Measurements from ENCODE around the gene NPLOC4. TPM values are rescaled to one million over a fixed set of nuclear protein-coding genes. Genes with fewer than 3 reads are reported as not detected.
"Not testable (repeated sequence)": the region's sequence is repeated elsewhere in the genome, so short reads cannot be mapped to it uniquely, and the experiment has no call there.

NPLOC4 gene
- polyA plus RNA-seq, 4 donors, result 33.0 to 45.0 (median 34.1) TPM

- no peak overlapping the region for H3K4me3 ChIP-seq (ENCODE audit: low read depth in 1 of 3, low read length in 3 of 3)
- H3K9me3 ChIP-seq (ENCODE audit: control insufficient read depth in 2 of 2, insufficient read depth in 1 of 2, low read depth in 1 of 2, low read length in 1 of 2), result peaks cover 0 to 1% of the 10 kb centered on the region in 2 donors
- FAIRE-seq, result no peak
- 82 to 86% (median 84%) methylated on average over 17 of the region's 17 CpGs for WGBS, 3 donors
- H3K27ac ChIP-seq (ENCODE audit: low read depth in 1 of 3, low read length in 2 of 3), result no peak overlapping the region
- peaks cover 0 to 43% (median under 1%) of the 10 kb centered on the region in 3 donors for H3K36me3 ChIP-seq (ENCODE audit: control insufficient read depth in 3 of 3, insufficient read depth in 2 of 3, low read depth in 1 of 3, low read length in 3 of 3)
- peaks cover 0 to 13% (median 4%) of the 10 kb centered on the region in 3 donors for H3K4me1 ChIP-seq (ENCODE audit: control insufficient read depth in 3 of 3, insufficient read depth in 2 of 3, low read depth in 1 of 3, low read length in 2 of 3)
- DNase-seq, result no peak
- no peaks in the 10 kb centered on the region for H3K27me3 ChIP-seq (ENCODE audit: control insufficient read depth in 3 of 3, insufficient read depth in 3 of 3, low read length in 3 of 3)
These were observed 44.8 kb upstream of the NPLOC4 start for GRCh38 chr17:81681672-81682071.

- no peak overlapping the region for H3K4me3 ChIP-seq (ENCODE audit: low read depth in 1 of 3, low read length in 3 of 3)
- no peak for DNase-seq
- WGBS, 3 donors, result 46 to 84% (median 74%) methylated on average over 11 of the region's 11 CpGs
These were observed 43.2 kb upstream of the NPLOC4 start for GRCh38 chr17:81680150-81680549.

GRCh38 chr17:81676906-81677305 lies 40.0 kb upstream of the NPLOC4 start:
- Histone ChIP-seq H3K4me3 (ENCODE audit: low read depth in 1 of 3, low read length in 3 of 3) (no peak overlapping the region), H3K27me3 (ENCODE audit: control insufficient read depth in 3 of 3, insufficient read depth in 3 of 3, low read length in 3 of 3) (no peaks in the 10 kb centered on the region), H3K36me3 (ENCODE audit: control insufficient read depth in 3 of 3, insufficient read depth in 2 of 3, low read depth in 1 of 3, low read length in 3 of 3) (peaks cover 0 to 53% (median 8%) of the 10 kb centered on the region in 3 donors), H3K4me1 (ENCODE audit: control insufficient read depth in 3 of 3, insufficient read depth in 2 of 3, low read depth in 1 of 3, low read length in 2 of 3) (no peaks in the 10 kb centered on the region), H3K9me3 (ENCODE audit: control insufficient read depth in 2 of 2, insufficient read depth in 1 of 2, low read depth in 1 of 2, low read length in 1 of 2) (peaks cover 0 to 5% of the 10 kb centered on the region in 2 donors), H3K27ac (ENCODE audit: low read depth in 1 of 3, low read length in 2 of 3) (no peak overlapping the region)
- WGBS, 3 donors, result 88 to 95% (median 94%) methylated on average over 17 of the region's 17 CpGs
- DNase-seq (no peak), FAIRE-seq (no peak)

More at GRCh38 chr17:81680150-81680549, 43.2 kb upstream of the NPLOC4 start:
- Histone ChIP-seq H3K9me3 (ENCODE audit: control insufficient read depth in 2 of 2, insufficient read depth in 1 of 2, low read depth in 1 of 2, low read length in 1 of 2) (peaks cover 0 to 5% of the 10 kb centered on the region in 2 donors), H3K36me3 (ENCODE audit: control insufficient read depth in 3 of 3, insufficient read depth in 2 of 3, low read depth in 1 of 3, low read length in 3 of 3) (peaks cover 0 to 32% (median 0%) of the 10 kb centered on the region in 3 donors), H3K27me3 (ENCODE audit: control insufficient read depth in 3 of 3, insufficient read depth in 3 of 3, low read length in 3 of 3) (no peaks in the 10 kb centered on the region), H3K4me1 (ENCODE audit: control insufficient read depth in 3 of 3, insufficient read depth in 2 of 3, low read depth in 1 of 3, low read length in 2 of 3) (peaks cover 0 to 8% (median 4%) of the 10 kb centered on the region in 3 donors), H3K27ac (ENCODE audit: low read depth in 1 of 3, low read length in 2 of 3) (no peak overlapping the region)
- no peak for FAIRE-seq

- peaks cover 6 to 54% (median 10%) of the 10 kb centered on the region in 3 donors for H3K36me3 ChIP-seq (ENCODE audit: control insufficient read depth in 3 of 3, insufficient read depth in 2 of 3, low read depth in 1 of 3, low read length in 3 of 3)
- not testable (repeated sequence) for H3K27me3 ChIP-seq (ENCODE audit: control insufficient read depth in 3 of 3, insufficient read depth in 3 of 3, low read length in 3 of 3); DNase-seq; FAIRE-seq; H3K9me3 ChIP-seq (ENCODE audit: control insufficient read depth in 2 of 2, insufficient read depth in 1 of 2, low read depth in 1 of 2, low read length in 1 of 2); H3K4me1 ChIP-seq (ENCODE audit: control insufficient read depth in 3 of 3, insufficient read depth in 2 of 3, low read depth in 1 of 3, low read length in 2 of 3); H3K4me3 ChIP-seq (ENCODE audit: low read depth in 1 of 3, low read length in 3 of 3); H3K27ac ChIP-seq (ENCODE audit: low read depth in 1 of 3, low read length in 2 of 3)
- 42 to 49% (median 43%) methylated on average over 17 to 18 of the region's 18 CpGs for WGBS, 3 donors
These were observed 38.8 kb upstream of the NPLOC4 start for GRCh38 chr17:81675515-81676221.

GRCh38 chr17:81673561-81674258 lies 36.8 kb upstream of the NPLOC4 start:
- no peak overlapping the region for H3K27ac ChIP-seq (ENCODE audit: low read depth in 1 of 3, low read length in 2 of 3)
- H3K27me3 ChIP-seq (ENCODE audit: control insufficient read depth in 3 of 3, insufficient read depth in 3 of 3, low read length in 3 of 3), result no peaks in the 10 kb centered on the region
- DNase-seq (no peak), FAIRE-seq (no peak)
- peaks cover 6 to 64% (median 10%) of the 10 kb centered on the region in 3 donors for H3K36me3 ChIP-seq (ENCODE audit: control insufficient read depth in 3 of 3, insufficient read depth in 2 of 3, low read depth in 1 of 3, low read length in 3 of 3)
- peaks cover 0 to 5% of the 10 kb centered on the region in 2 donors for H3K9me3 ChIP-seq (ENCODE audit: control insufficient read depth in 2 of 2, insufficient read depth in 1 of 2, low read depth in 1 of 2, low read length in 1 of 2)
- H3K4me3 ChIP-seq (ENCODE audit: low read depth in 1 of 3, low read length in 3 of 3), result no peak overlapping the region
- WGBS, 3 donors, result 84 to 89% (median 86%) methylated on average over 18 of the region's 18 CpGs
- H3K4me1 ChIP-seq (ENCODE audit: control insufficient read depth in 3 of 3, insufficient read depth in 2 of 3, low read depth in 1 of 3, low read length in 2 of 3), result no peaks in the 10 kb centered on the region

GRCh38 chr17:81672954-81673353 lies 36.0 kb upstream of the NPLOC4 start:
- 92 to 96% (median 93%) methylated on average over 12 to 16 of the region's 16 CpGs for WGBS, 3 donors
- H3K4me1 ChIP-seq (ENCODE audit: control insufficient read depth in 3 of 3, insufficient read depth in 2 of 3, low read depth in 1 of 3, low read length in 2 of 3), result peaks cover 0 to 1% (median 0%) of the 10 kb centered on the region in 3 donors
- no peak overlapping the region for H3K27ac ChIP-seq (ENCODE audit: low read depth in 1 of 3, low read length in 2 of 3)
- FAIRE-seq, result no peak
- peaks cover 6 to 71% (median 10%) of the 10 kb centered on the region in 3 donors for H3K36me3 ChIP-seq (ENCODE audit: control insufficient read depth in 3 of 3, insufficient read depth in 2 of 3, low read depth in 1 of 3, low read length in 3 of 3)
- H3K4me3 ChIP-seq (ENCODE audit: low read depth in 1 of 3, low read length in 3 of 3), result no peak overlapping the region
- H3K27me3 ChIP-seq (ENCODE audit: control insufficient read depth in 3 of 3, insufficient read depth in 3 of 3, low read length in 3 of 3), result no peaks in the 10 kb centered on the region
- no peak for DNase-seq
- peaks cover 0 to 5% of the 10 kb centered on the region in 2 donors for H3K9me3 ChIP-seq (ENCODE audit: control insufficient read depth in 2 of 2, insufficient read depth in 1 of 2, low read depth in 1 of 2, low read length in 1 of 2)

GRCh38 chr17:81672504-81672903 lies 35.6 kb upstream of the NPLOC4 start:
- peaks cover 6 to 75% (median 10%) of the 10 kb centered on the region in 3 donors for H3K36me3 ChIP-seq (ENCODE audit: control insufficient read depth in 3 of 3, insufficient read depth in 2 of 3, low read depth in 1 of 3, low read length in 3 of 3)
- 81 to 88% (median 87%) methylated on average over 18 of the region's 18 CpGs for WGBS, 3 donors
- FAIRE-seq (no peak), DNase-seq (no peak)
- H3K27ac ChIP-seq (ENCODE audit: low read depth in 1 of 3, low read length in 2 of 3), result no peak overlapping the region
- peaks cover 0 to 5% of the 10 kb centered on the region in 2 donors for H3K9me3 ChIP-seq (ENCODE audit: control insufficient read depth in 2 of 2, insufficient read depth in 1 of 2, low read depth in 1 of 2, low read length in 1 of 2)
- H3K4me1 ChIP-seq (ENCODE audit: control insufficient read depth in 3 of 3, insufficient read depth in 2 of 3, low read depth in 1 of 3, low read length in 2 of 3), result peaks cover 0 to 4% (median 3%) of the 10 kb centered on the region in 3 donors
- no peaks in the 10 kb centered on the region for H3K27me3 ChIP-seq (ENCODE audit: control insufficient read depth in 3 of 3, insufficient read depth in 3 of 3, low read length in 3 of 3)
- H3K4me3 ChIP-seq (ENCODE audit: low read depth in 1 of 3, low read length in 3 of 3), result no peak overlapping the region

GRCh38 chr17:81667754-81668153 lies 30.8 kb upstream of the NPLOC4 start:
- no peaks in the 10 kb centered on the region for H3K9me3 ChIP-seq (ENCODE audit: control insufficient read depth in 2 of 2, insufficient read depth in 1 of 2, low read depth in 1 of 2, low read length in 1 of 2)
- DNase-seq (no peak), FAIRE-seq (no peak)
- peaks cover 3 to 64% (median 6%) of the 10 kb centered on the region in 3 donors for H3K36me3 ChIP-seq (ENCODE audit: control insufficient read depth in 3 of 3, insufficient read depth in 2 of 3, low read depth in 1 of 3, low read length in 3 of 3)
- no peak overlapping the region for H3K4me3 ChIP-seq (ENCODE audit: low read depth in 1 of 3, low read length in 3 of 3)
- H3K27me3 ChIP-seq (ENCODE audit: control insufficient read depth in 3 of 3, insufficient read depth in 3 of 3, low read length in 3 of 3), result no peaks in the 10 kb centered on the region
- peaks cover 4 to 10% (median 5%) of the 10 kb centered on the region in 3 donors for H3K4me1 ChIP-seq (ENCODE audit: control insufficient read depth in 3 of 3, insufficient read depth in 2 of 3, low read depth in 1 of 3, low read length in 2 of 3)
- WGBS, 3 donors, result 85 to 87% (median 85%) methylated on average over 18 of the region's 18 CpGs
- H3K27ac ChIP-seq (ENCODE audit: low read depth in 1 of 3, low read length in 2 of 3), result no peak overlapping the region
